PC-3 (cell line): ENCODE data around the gene KIF6.

Experiments
- CTCF ChIP-seq: fragments of 300-600 bp; sonication (generic); conservative IDR thresholded peaks from 2 replicates; pipeline ENCODE4 v1.5.1; 2017; ENCODE audit warnings: antibody characterized with exemption, low read depth, mild to moderate bottlenecking, low read length
- EZH2 ChIP-seq: fragments of 300-600 bp; sonication (generic); IDR thresholded peaks from one replicate; pipeline ENCODE4 v1.6.1; 2017; ENCODE audit warnings: antibody characterized with exemption, mild to moderate bottlenecking, low read length; ENCODE audit not compliant: unreplicated experiment

GRCh38 chr6:39416026-39416425 lies 309.2 kb downstream of the KIF6 start:
- TF ChIP-seq CTCF: no peak
- TF ChIP-seq EZH2: no peak
